GM12878 (cell line): Measurements from ENCODE around the gene OLIG3. TPM values are rescaled to one million over a fixed set of nuclear protein-coding genes. Genes with fewer than 3 reads are reported as not detected.

ENCODE experiments used
- ATAC-seq: fragments of 200-7000 bp; cut with Tn5 transposase; 3 replicates; pipeline ENCODE4 v1.9.1; 2020; ENCODE audit warnings: mild to moderate bottlenecking, moderate library complexity
- Bru-seq: library from RNA; stranded (reverse); fragments of 400-500 nt; gene quantifications from one replicate; lab custom pipeline; 2021; lab: Mats Ljungman, UMichigan
- BruChase-seq, 2 experiments: library from RNA; stranded (reverse); fragments of 400-500 nt; gene quantifications; one replicate each; lab custom pipeline; 2021; lab: Mats Ljungman, UMichigan
- BruUV-seq: library from RNA; stranded (reverse); fragments of 400-500 nt; replicated peaks from 2 replicates; lab custom pipeline; 2021; lab: Mats Ljungman, UMichigan
- CTCF ChIA-PET: fragments of 300-600 bp; sonication (Branson Sonifier 250); formaldehyde crosslinking; extraction: SDS; loops from one replicate; lab custom pipeline; 2021; ENCODE audit warnings: inconsistent platforms; lab: Yijun Ruan, JAX
- POLR2A ChIA-PET: fragments of 350-600 bp; formaldehyde crosslinking; extraction: SDS; loops from one replicate; lab custom pipeline; 2021; ENCODE audit warnings: inconsistent platforms; lab: Charles Lee
- RAD21 ChIA-PET: fragments of 300-600 bp; sonication (Branson Sonifier 250); formaldehyde crosslinking; loops from one replicate; lab custom pipeline; 2023; ENCODE audit warnings: antibody characterized with exemption; ENCODE audit not compliant: unreplicated experiment; lab: Charles Lee
- SMC1A ChIA-PET: fragments of 300-600 bp; sonication (Branson Sonifier 250); formaldehyde crosslinking; loops from one replicate; lab custom pipeline; 2023; ENCODE audit not compliant: unreplicated experiment, uncharacterized antibody; lab: Charles Lee
- DNase-seq: peaks from one replicate; pipeline ENCODE4 v3.0.0-alpha.2; 2011; ENCODE audit warnings: low read depth, low spot score
- FAIRE-seq: peaks from 3 replicates; lab custom pipeline; 2011; peaks lifted over from hg19 to GRCh38; lab: Jason Lieb, UNC
- H2AFZ ChIP-seq: 2 replicates; pipeline ENCODE4 v1.6.0; 2011; ENCODE audit warnings: low read depth, low read length, control low read depth; ENCODE audit not compliant: control insufficient read depth
- H3K27ac ChIP-seq: 2 replicates; pipeline ENCODE4 v1.5.1; 2011; ENCODE audit warnings: control low read depth; ENCODE audit not compliant: control insufficient read depth, insufficient read depth
- H3K27me3 ChIP-seq, 2 experiments: replicated peaks in 1 of 2; 2 replicates each; pipeline versions ENCODE4 v1.6.0 to v1.6.1; 2011; ENCODE audit warnings: low read length in 1 of 2; ENCODE audit not compliant: control insufficient read depth in 2 of 2, insufficient read depth in 2 of 2
- H3K36me3 ChIP-seq, 2 experiments: 2 replicates each; pipeline ENCODE4 v1.5.1; 2011; ENCODE audit warnings: low read length in 1 of 2; ENCODE audit not compliant: control insufficient read depth in 2 of 2, insufficient read depth in 2 of 2
- H3K4me1 ChIP-seq: 2 replicates; pipeline ENCODE4 v1.6.1; 2011; ENCODE audit warnings: mild to moderate bottlenecking, low read length, moderate library complexity, mixed read lengths; ENCODE audit not compliant: control insufficient read depth, insufficient read depth
- H3K4me2 ChIP-seq: 2 replicates; pipeline ENCODE4 v1.6.0; 2011; ENCODE audit warnings: control low read depth; ENCODE audit not compliant: control insufficient read depth, insufficient read depth
- H3K4me3 ChIP-seq: fragments of 200-600 bp; sonication (generic); 2 replicates; pipeline ENCODE4 v1.5.1; 2016
- H3K79me2 ChIP-seq: 2 replicates; pipeline ENCODE4 v1.6.0; 2011; ENCODE audit warnings: low read length; ENCODE audit not compliant: control insufficient read depth, insufficient read depth
- H3K9ac ChIP-seq: 2 replicates; pipeline ENCODE4 v1.8.0; 2011; ENCODE audit warnings: low read length, control low read depth, mixed read lengths; ENCODE audit not compliant: control insufficient read depth, insufficient read depth
- H3K9me3 ChIP-seq: replicated peaks from 3 replicates; pipeline ENCODE4 v1.5.1; 2011; ENCODE audit warnings: mild to moderate bottlenecking, low read length; ENCODE audit not compliant: control insufficient read depth, insufficient read depth
- H4K20me1 ChIP-seq: 2 replicates; pipeline ENCODE4 v1.6.0; 2011; ENCODE audit not compliant: control insufficient read depth, insufficient read depth
- BACH1 ChIP-seq: fragments of 450-650 bp; IDR thresholded peaks from 2 replicates; pipeline ENCODE4 v1.6.1; 2017; ENCODE audit warnings: mild to moderate bottlenecking, borderline replicate concordance
- ESRRA ChIP-seq: IDR thresholded peaks from 2 replicates; pipeline ENCODE4 v1.6.1; 2012; ENCODE audit warnings: mild to moderate bottlenecking, low read length, improper control_type of control experiment
- IKZF1 ChIP-seq: fragments of 450-650 bp; conservative IDR thresholded peaks from 2 replicates; pipeline ENCODE4 v1.6.1; 2017; ENCODE audit warnings: antibody characterized with exemption, mild to moderate bottlenecking
- NBN ChIP-seq: fragments of 450-650 bp; IDR thresholded peaks from 2 replicates; pipeline ENCODE4 v1.6.1; 2016
- NRF1 ChIP-seq: conservative IDR thresholded peaks from 2 replicates; pipeline ENCODE4 v1.6.1; 2011; ENCODE audit warnings: mild to moderate bottlenecking, low read depth, low read length, improper control_type of control experiment
- POU2F2 ChIP-seq: IDR thresholded peaks from 3 replicates; pipeline ENCODE4 v1.6.1; 2011; ENCODE audit warnings: low read depth, mild to moderate bottlenecking, low read length, borderline replicate concordance
- SMAD1 ChIP-seq: fragments of 450-650 bp; IDR thresholded peaks from 2 replicates; pipeline ENCODE4 v1.6.1; 2018; ENCODE audit warnings: mild to moderate bottlenecking, low read depth; ENCODE audit not compliant: partially characterized antibody
- ZBED1 ChIP-seq: IDR thresholded peaks from 2 replicates; pipeline ENCODE4 v1.6.1; 2016; ENCODE audit warnings: borderline replicate concordance
- WGBS: methylation state at CpG from one replicate; pipeline ENCODE4 v1.1.6; 2016; ENCODE audit warnings: low lambda C conversion rate; ENCODE audit not compliant: insufficient replicate concordance, insufficient coverage; ENCODE audit errors: missing lambda C conversion rate; 5-methylcytosine and 5-hydroxymethylcytosine counted together
- in situ Hi-C: fragments of 300-500 bp; cut with MboI; formaldehyde crosslinking; loops from 9 replicates; pipeline ENCODE4 v1.14.3; 2018; ENCODE audit warnings: mixed read lengths
- intact Hi-C: fragments of 100-400 bp; cut with micrococcal nuclease; formaldehyde crosslinking; loops from one replicate; pipeline ENCODE4 v1.14.2; 2022; ENCODE audit not compliant: unreplicated experiment
- long read RNA-seq, 2 experiments: library from polyadenylated mRNA; unstranded; transcript quantifications; one replicate each; pipeline ENCODE4 v2.0.0, GENCODE V29; 2019 to 2020
- polyA minus RNA-seq, 3 experiments: library from RNA; depleted of rRNA, polyadenylated mRNA; stranded (reverse); fragments of >200 nt; gene quantifications; 2 replicates each; pipeline ENCODE4 v1.2.3, GENCODE V29; 2011
- polyA plus RNA-seq, 11 experiments: library from polyadenylated mRNA; depleted of rRNA in 4 of 11; unstranded in 6 of 11; stranded (reverse) in 5 of 11; fragments of >200 nt; fragmentation: Nextera tagmentation in 4 of 11; fragmentation: Illumina TruSeq in 1 of 11; extraction: Ambion mirVana in 4 of 11; extraction: Trizol in 1 of 11; gene quantifications; 1 replicate in 1 of 11; 2 replicates in 10 of 11; pipeline versions ENCODE4 v1.2.1 to v1.2.3, GENCODE V29; 2011 to 2016; ENCODE audit warnings: inconsistent platforms in 2 of 11, missing spikeins in 2 of 11, low read depth in 1 of 11
- total RNA-seq, 4 experiments: library from RNA; depleted of rRNA in 3 of 4; stranded (reverse); fragments of >200 nt in 3 of 4; fragmentation: Illumina TruSeq in 1 of 4; extraction: Trizol in 1 of 4; gene quantifications; 2 replicates each; pipeline versions ENCODE4 v1.2.1 to v1.2.3, GENCODE V29; 2013 to 2021

OLIG3 gene
- total RNA-seq (2013; cell fraction: nucleolus; rRNA removed): not detected in 2 replicates
- total RNA-seq (2014; rRNA removed) (not detected in 2 replicates), total RNA-seq (2014; rRNA removed; fragmentation: Illumina TruSeq; extraction: Trizol) (not detected in 2 replicates), total RNA-seq (2021) (not detected in 2 replicates), polyA plus RNA-seq (2011; rRNA removed) (not detected in 2 replicates), polyA plus RNA-seq (2014; fragmentation: Illumina TruSeq; extraction: Trizol) (not detected in 2 replicates), polyA plus RNA-seq (2014; fragmentation: Nextera tagmentation; extraction: Ambion mirVana) (not detected), polyA plus RNA-seq (2014; rRNA removed) (not detected in 2 replicates), polyA plus RNA-seq (2016; fragmentation: Nextera tagmentation; extraction: Ambion mirVana) (not detected), polyA minus RNA-seq (2011; rRNA and poly(A)+ RNA removed) (not detected in 2 replicates), Bru-seq, nascent RNA (not detected), BruChase-seq, experiment 1, labeled RNA remaining after a 6-hour chase (not detected), BruChase-seq, experiment 2, labeled RNA remaining after a 2-hour chase (not detected)
- polyA plus RNA-seq (2011; ENCODE audit: low read depth): not detected
- polyA plus RNA-seq (2011; cell fraction: cytosol; rRNA removed): not detected in 2 replicates
- polyA plus RNA-seq (2011; cell fraction: nucleus; rRNA removed): not detected in 2 replicates
- not detected in 2 replicates for polyA plus RNA-seq (2012)
- not detected in 2 replicates for polyA minus RNA-seq (2011; cell fraction: cytosol; rRNA and poly(A)+ RNA removed)
- not detected in 2 replicates for polyA minus RNA-seq (2011; cell fraction: nucleus; rRNA and poly(A)+ RNA removed)
- long read RNA-seq, experiment 1: 0 reads
- long read RNA-seq, experiment 2: 0 reads

- SMC1A ChIA-PET: no interaction called here
- intact Hi-C loops (loop anchor here (5.0 kb wide), 1 partner anchor 417 kb away; no protein-coding TSS in a partner anchor), in situ Hi-C loops (no loop called here)
- H3K4me2 ChIP-seq: no peak within 1 kb of the TSS
- H3K9me3 ChIP-seq: peaks cover 2% of the 10 kb centered on the region; the same call in 1 of the 3 replicates
- DNase-seq (no peak), ATAC-seq (no peak), FAIRE-seq (no peak)
- POLR2A ChIA-PET: interaction anchor here (0.7 kb wide), 1 partner anchor 34 kb away, joined by 3 read pairs; no protein-coding TSS in a partner anchor
- TF ChIP-seq NRF1: no peak
- no peak for TF ChIP-seq ESRRA
- no peak for TF ChIP-seq POU2F2
- TF ChIP-seq NBN: no peak
- TF ChIP-seq BACH1: no peak
- no peak for TF ChIP-seq ZBED1
- TF ChIP-seq IKZF1: no peak
- TF ChIP-seq SMAD1: no peak
- H4K20me1 ChIP-seq: no peaks in the 10 kb centered on the region
- no peak within 1 kb of the TSS for H2AFZ ChIP-seq
- no peak within 1 kb of the TSS for H3K9ac ChIP-seq
- H3K4me3 ChIP-seq: no peak within 1 kb of the TSS
- CTCF ChIA-PET: no interaction called here
- H3K36me3 ChIP-seq: no peaks in the 10 kb centered on the region
- H3K4me1 ChIP-seq: no peaks in the 10 kb centered on the region
- H3K27ac ChIP-seq: no peak within 1 kb of the TSS
- no TSS peak for BruUV-seq
- RAD21 ChIA-PET: no interaction called here
- no peaks in the 10 kb centered on the region for H3K79me2 ChIP-seq
- 46% methylated on average over 23 of the region's 23 CpGs for WGBS
- peaks cover 38 to 56% of the 10 kb centered on the region in 2 experiments for H3K27me3 ChIP-seq
Observed at GRCh38 chr6:137494281-137494987, at the start of gene OLIG3. OLIG3 (minus strand) TSS chr6:137494394; CDS start chr6:137494170, 224 bp downstream.
